8988T (cell line): Measurements from ENCODE around the gene HNRNPH2.

Experiments
- DNase-seq: peaks from one replicate; pipeline ENCODE4 v3.0.0; 2011

Gene HNRNPH2

DNA sequence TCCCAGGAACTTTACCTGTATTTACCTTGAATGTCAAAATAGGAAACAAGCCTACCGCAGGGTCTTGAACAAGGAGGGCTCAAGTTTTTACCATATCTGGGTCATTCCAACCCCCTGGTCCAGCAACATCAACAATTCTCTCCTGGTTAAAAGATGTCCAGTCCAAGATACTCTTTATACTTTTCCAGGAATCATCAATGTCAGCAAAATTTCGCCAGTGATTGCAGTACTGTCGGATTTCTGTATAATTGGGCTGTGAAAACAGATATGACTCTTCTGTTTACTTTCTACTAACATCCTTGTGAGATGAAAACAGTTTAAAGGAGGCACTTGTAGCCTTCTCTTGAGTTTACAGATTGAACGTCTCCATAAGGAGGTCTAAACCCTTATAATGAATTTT, 9.3 kb upstream of the HNRNPH2 start:
- DNase-seq = no peak

DNA sequence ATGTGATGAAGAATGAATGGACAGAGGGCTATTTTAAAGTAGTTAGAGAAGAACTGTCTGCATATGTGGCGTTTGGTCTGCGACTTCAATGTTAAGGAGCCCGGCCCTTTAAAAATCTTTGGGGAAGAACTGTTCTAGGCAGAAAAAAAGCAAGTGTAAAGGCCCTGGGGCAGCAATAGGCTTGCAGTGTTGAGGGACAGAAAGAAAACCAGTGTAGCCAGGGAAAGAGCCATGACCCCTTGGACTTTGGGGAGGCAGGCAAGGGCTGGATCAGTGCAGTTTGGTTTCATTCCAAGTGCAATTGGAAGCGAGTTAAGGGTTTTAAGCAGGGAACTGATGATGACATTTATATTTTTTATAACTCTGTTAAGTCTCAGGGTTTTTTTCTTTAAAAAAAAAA, 8.2 kb upstream of the HNRNPH2 start:
- no peak for DNase-seq

DNA sequence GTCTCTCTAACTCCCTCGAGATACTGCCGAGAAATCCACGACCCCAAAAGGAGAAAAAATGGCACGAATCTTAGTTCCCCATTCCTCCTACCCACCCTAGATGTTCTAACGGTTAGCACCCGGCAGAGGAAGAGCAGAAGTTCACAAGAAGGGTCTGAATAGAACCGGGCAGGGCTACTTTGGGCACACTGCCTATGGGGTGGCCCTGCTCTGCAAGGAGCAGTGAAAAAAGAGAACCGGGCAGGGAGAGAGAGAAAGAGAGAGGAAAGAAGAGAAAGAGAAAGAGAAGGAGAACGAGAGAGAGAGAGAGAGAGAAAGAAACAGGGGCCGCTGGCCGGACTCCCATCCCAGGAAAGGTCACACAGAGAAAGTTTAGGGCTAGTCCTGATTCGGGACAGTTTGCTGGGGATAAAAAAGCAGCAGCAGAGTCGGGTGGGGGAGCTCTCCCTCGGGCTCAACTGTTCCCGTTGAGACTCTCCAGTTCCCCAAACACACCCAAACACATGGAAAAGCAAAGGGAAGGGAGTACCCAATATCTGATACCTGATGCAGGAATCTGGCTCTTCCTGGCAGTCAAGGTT, 765 bp upstream of the HNRNPH2 start:
- DNase-seq = no peak

DNA sequence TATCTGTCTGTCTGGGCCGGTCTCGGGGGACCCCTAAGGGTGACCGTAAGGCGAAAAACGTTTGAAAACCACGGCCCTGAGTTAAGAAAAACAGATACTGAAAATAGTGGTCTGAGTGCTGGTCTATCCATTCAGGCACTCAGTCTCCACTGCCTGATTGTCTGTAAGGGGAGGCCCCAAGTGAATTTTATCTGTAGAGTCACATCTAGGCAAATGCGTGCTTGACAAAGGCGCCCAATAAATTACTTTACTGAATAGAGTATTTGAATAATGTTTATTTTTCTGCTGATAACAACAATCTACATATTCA, 465 bp downstream of the HNRNPH2 start:
- DNase-seq = no peak

DNA sequence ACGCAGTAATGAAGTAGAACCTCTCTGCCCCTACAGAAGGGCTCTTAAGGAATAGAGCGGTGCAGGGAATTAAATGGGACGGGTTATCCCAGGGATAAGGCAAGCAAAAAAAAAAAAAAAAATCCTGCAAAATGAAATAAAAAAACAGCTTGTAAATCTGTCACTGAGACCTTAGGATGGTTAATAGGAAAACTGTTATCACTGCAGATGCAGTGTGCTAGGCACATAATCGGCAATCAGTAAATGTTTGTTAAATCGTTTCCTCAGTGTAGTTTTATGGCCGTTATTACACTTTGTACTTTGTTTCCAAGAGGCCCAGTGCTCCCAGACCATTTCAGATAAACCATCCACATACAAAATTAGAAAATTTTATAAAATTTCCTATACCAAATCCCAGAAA, 1.0 kb downstream of the HNRNPH2 start:
- DNase-seq = no peak

DNA sequence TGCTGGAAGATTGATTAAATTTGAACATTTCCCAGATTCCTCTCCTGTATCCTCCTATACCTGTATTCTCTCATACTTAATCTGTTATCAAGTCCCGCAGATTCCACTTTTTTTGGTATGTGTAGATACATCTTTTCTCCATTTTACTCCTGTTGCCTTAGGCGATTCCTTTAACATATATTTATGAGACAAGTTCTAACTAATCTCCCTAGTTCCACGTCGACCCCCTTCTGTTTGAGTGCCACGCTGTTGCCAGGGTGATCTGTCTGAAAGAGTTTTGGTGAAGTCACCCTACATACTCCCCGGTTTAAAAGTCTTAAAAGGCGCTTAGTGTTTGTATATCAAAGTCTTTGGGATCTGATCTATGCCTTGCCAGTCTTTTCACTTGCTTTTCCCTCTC, 2.4 kb downstream of the HNRNPH2 start:
- no peak for DNase-seq

DNA sequence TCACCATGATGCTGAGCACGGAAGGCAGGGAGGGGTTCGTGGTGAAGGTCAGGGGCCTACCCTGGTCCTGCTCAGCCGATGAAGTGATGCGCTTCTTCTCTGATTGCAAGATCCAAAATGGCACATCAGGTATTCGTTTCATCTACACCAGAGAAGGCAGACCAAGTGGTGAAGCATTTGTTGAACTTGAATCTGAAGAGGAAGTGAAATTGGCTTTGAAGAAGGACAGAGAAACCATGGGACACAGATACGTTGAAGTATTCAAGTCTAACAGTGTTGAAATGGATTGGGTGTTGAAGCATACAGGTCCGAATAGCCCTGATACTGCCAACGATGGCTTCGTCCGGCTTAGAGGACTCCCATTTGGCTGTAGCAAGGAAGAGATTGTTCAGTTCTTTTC, 4.0 kb downstream of the HNRNPH2 start:
- DNase-seq = no peak

DNA sequence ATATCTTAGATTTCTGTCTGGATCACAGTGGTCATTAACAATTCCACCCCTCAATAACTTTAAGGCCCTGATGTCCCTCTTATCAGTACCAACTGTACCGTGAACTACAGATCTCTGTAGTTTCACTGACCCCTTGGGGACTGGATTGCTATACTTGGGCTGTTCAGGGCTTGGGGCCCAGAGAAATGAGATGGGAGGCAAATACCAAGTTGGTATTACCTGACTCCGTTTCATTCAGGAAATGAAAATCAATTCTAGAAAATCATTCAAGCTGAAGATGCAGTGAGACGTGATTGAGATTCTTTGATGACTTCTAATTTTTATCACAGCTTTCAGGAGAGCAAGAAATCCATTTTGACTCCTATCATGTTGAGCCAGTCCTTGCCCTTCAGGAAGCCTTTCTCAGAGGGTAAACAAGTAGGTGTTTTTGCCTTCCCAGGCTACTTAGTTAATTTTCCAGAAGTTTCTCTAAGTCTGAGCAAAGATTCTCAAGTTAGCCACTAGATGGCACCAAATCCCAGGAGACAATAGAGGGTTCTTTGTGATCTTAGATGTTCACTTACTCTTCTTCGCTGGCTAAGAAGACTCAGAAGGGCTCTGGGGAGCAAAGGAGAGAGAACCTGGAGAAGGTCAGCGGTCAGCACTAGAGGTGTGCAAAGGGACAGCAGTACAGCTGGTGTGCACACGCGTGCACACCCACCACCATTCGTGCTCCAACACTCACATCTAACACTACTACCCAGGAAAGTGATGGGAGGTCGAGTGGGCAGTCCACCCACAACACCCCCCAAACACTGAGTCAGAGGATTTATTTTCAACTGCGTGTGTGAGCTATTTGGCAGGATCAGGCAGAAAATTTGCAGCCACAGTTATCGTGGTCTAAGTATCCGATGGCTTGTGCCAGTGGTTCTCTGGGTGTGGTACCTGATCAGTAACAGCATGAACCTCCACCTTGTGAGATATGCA, 7.4 kb downstream of the HNRNPH2 start:
- no peak for DNase-seq

DNA sequence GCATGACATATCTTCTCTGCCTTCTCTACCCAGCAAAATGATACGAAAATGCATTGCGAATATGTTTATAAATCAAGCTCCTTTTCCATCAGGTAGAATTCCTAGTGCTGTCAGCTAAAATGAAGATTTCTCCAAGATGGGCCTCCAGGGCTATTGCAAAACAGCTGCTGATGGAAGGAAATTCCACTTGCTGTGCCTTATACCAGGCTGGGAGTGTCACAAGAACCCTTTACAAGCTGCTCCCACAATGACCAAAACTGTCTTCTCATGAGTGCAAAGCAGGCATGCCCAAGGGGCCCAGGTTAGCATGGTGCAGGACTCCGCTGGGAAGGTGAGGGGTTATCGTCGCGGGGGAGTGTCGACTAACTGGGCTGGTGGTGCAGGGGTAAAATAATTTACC, 8.7 kb downstream of the HNRNPH2 start:
- DNase-seq = no peak

DNA sequence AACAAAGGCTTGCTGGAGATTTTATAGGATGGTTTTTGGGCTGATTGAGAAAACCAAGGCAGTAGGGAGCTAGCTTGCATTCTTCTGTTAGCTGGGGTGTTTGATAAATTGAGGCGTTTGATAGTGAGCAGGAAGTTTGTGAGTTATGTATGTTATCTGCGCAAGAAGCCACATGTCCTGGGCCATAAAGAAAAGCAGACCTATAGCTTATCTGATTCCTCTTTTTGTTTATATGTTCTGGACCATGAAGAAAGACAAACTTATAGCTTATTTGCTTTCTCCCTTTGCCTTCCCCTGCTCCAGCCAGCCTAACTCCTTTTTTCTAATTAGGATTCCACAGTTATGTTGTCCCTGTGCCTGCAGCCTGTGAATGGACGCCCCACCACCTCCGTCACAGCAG, 9.2 kb downstream of the HNRNPH2 start:
- DNase-seq = no peak

DNA sequence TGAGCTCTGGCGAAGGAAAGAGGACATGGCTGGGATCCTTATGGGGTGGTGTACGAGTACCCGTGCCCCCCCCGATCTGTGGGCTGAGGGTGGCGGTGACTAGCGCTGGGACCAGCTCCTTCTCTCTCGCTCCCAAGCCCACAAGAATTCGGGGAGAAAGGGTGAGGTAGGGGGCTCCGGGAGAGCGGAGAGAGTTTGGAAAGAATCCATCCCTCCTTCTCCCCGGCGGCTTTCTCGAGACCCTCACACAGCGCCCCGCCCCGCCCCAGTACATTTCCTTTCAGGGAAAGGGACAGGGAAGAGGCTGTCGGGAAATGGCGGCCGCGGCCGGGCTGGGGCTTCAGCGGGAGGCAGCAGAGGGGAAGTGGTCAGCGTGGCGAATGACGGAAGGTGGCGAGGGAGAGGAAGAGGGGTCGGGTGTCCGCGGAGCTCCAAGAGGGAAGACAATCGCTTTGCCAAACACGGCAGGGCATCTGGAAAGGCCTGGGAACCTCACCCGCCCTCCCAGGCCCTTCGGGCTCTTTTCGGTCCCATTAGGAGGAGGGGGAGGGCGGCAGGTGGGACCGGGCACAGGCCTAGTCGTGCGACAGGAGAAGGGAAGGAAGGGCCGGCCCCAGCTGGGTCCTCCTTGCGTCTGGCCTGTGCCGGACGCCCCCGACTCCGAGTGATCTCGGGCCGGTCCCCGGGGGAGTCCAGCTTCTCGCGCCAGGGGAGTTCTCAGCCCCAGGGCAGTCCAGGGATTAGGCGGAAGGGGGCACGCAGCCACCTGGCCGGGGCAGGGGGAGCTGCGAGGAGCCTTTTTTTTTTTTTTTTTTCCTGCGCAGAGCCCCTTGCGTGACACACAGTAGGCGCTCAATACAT, 10.2 kb downstream of the HNRNPH2 start:
- no peak for DNase-seq

DNA sequence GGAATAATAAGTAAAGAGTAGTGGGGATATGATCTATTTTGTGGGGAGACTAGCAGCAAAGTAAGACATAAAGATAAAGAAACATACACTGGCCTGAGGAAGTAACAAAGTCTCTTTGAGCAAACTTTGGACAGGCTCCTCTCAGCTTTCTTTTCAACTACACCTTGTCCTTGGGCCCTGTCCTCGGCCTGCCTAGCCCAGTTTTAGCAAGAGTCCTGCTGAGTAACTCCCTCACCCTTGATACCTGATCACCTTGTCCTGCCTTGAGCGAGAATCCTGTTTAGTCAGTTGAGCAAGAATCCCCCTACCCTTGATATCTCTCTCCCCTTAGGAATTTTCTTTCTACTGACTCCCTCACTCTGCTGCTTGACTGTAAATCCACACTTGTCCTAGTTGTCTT, 11.5 kb downstream of the HNRNPH2 start:
- DNase-seq = no peak

DNA sequence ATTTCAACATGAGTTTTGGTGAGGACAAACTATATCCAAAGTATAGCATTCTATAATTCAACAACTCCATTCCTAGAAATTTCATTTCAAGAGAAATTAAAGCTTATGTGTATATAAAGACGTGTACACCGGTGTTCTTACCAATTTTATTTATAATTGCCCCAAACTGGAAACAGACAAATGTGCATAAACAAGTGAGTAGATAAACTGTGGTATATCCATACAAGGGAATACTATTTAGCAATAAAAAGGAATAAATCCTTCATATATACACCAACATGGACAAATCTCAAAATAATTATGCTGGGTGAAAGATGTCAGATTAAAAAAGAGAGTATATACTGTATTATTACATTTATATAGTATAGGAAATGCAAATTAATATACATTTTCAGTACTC, 19.9 kb downstream of the HNRNPH2 start:
- no peak for DNase-seq

DNA sequence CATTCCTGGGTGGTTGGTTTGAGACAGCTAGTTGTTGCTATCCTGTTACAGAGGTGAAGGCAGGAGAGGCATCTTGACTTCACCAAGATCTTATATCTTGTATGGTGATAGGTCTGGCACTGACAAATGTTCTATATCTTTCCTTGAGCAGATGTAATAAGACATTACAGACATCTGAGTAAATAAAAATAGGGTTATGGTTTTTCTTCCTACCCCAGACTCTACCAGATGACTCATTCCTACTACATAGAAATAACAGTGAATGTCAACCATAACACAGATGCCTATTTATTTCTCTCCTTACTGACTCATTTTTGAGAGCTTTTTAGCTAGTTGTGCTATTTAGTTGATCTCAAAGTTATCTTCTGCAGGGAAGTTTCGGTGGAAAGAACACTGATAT, 21.9 kb downstream of the HNRNPH2 start:
- no peak for DNase-seq

DNA sequence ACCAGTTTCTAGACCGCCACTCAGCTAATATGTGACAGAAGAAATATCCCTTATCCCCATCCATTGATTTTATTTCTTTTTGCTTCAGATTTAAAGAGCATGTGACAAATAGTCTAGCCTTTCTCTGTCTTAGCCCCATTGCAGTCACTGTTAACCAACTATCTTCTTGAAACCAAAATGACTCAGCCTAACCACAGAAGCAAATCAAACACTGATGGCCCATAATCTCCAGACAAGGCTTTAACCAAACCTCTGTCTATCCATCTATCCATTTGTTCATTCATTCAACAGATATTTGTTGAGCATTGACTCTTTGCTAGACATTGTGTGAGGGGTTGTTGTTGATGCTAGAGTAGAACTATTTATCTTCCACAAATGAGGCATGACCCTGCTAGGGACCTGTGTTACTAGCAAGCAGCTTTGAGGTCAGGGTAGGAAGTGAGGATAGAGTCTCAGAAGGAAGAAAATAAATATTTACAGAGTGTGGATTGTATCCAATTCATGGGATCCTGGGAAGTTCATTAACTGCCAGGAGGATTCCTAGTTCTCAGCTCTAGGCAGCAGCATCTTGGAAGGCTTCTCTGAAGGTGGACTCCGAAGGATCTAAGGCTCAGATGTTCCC, 22.5 kb downstream of the HNRNPH2 start:
- no peak for DNase-seq

DNA sequence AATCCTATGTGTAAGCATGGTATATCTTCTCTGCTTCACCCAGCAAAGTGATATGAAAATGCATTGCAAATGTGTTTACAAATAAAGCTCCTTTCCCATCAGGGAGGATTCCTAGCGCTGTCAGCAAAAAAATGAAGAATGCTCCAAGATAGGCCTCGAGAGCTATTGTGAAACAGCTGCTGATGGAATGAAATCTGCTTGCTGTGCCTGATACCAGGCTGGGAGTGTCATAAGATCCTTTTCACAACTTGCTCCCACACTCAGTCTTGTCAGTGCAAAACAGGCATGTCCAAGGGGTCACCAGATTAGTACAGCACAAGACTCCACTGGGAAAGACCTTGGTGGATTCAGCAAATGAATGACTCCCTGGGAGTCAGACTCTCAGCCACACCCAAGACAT, 34.1 kb downstream of the HNRNPH2 start:
- DNase-seq = no peak

DNA sequence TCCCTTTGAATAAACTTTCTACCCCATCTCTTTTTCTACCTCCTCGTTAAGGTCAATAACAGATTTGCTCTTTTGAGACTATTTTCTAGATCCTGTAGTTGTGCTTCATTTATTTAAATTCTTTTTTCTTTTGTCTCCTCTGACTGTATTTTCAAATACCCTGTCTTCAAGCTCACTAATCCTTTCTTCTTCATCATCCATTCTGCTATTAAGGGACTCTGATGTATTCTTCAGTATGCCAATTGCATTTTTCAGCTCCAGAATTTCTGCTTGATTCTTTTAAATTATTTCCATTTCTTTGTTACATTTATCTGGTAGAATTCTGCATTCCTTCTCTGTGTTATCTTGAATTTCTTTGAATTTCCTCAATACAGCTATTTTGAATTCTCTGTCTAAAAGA, 41.3 kb downstream of the HNRNPH2 start:
- DNase-seq = no peak

DNA sequence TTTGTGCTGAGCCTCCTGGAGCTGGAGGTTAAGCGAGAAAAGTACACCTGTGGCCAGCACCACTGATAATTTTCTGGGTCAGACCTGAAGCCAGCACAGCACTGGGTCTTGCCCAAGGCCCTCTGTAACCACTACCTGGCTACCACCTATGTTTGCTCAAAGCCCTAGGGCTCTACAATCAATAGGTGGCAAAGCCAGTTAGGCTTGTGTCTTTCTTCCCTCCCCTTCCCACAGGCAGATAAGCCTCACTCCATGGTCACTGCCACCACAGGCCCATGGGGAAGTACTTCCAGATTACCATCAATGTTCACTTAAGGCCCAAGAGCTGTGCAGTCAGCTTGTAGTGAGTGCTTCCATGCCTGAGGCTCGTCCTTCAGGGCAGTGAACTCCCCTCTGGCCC, 42.1 kb downstream of the HNRNPH2 start:
- no peak for DNase-seq

DNA sequence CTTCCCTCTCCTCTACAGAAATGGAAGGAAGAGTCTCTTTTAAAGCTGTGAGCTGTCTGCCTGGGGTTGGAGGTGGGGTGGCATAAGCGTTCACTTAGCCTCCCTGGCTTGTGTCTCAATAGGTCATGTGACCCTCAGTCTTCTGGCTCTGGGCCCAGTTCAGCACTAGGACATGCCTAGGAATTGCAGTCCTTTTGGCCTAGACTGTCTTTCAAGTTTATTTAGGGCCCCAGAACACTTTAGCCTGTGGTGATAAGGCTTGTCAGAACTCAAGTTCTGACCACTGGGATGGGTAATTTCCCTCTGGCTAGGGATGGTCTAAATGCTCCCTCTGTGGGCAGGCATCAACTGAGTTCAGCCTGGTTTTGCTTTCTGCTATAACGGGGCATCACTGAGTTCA, 42.9 kb downstream of the HNRNPH2 start:
- DNase-seq = no peak

DNA sequence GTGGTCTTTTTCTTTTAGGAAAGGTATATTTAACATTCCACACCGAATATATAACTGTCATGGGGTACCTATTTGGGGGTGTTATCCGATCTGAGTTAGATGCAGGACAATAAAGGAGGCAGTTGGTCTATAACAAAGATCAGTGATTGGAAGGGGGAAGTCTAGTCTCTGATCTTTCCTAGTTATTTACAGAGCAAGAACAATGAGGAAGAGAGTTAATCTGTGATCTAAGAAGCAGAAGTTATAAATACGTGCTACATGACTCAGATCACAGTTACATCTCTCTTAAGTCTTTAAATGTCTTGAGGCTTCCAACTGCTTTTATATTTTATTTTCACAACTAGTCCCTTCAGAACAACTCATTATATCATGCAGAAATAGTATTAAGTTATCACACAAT, 44.0 kb downstream of the HNRNPH2 start:
- no peak for DNase-seq

DNA sequence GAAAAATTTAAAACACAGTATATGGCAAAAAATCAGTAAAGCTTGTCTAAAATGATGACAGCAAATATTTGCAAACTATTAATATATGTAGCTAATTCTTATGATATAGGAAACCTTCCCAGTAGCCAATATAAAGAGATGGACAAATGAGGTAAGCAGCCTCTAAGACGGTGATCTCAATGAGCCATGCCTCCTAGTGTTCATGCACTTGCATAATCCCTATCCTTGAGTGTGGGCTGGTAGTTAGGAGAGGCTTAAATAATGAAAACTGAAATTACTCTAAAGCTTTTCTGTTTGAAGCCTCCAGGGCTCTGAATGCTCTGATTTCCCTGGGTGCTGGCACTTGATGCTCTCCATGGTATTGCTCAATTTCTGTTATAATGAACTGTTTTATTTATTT, 52.6 kb downstream of the HNRNPH2 start:
- no peak for DNase-seq

DNA sequence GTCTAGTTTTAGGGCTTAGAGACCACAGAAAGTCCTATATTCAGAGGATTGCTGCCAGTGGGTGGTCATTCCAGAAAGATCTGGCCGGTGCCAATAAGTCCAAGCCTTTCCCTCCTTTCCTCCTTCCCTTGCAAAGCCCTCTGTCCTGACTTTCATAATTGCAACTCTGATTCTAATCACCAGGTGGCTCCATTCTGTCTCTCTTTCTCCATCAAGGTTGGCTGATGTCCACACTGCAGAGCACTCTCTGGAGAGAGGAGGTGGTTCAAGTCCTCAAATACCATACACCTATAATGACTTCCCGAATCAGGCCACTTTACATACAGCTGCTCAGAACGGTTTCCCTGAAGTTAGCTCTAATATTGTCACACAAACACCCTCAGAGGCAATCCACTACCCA, 54.9 kb downstream of the HNRNPH2 start:
- DNase-seq = no peak
